Trophoblast cell (in vitro differentiated cells and primary cell): ENCODE results near the gene ADK.
A peak's percentile ranks its signal among the peaks of the same experiment; 100 is the strongest.

Experiments
- DNase-seq, 2 donors: peaks; one replicate each; pipeline ENCODE4 v3.0.0-alpha.2; 2016
- H2AFZ ChIP-seq: 2 replicates; pipeline ENCODE4 v1.6.1; 2013; ENCODE audit warnings: low read length, moderate library complexity, mild to moderate bottlenecking; ENCODE audit not compliant: insufficient read depth, poor library complexity
- H2AK5ac ChIP-seq: 2 replicates; pipeline ENCODE4 v1.6.1; 2013; ENCODE audit warnings: mild to moderate bottlenecking, low read length
- H2BK120ac ChIP-seq: 2 replicates; pipeline ENCODE4 v1.6.1; 2013; ENCODE audit warnings: low read length, mild to moderate bottlenecking, moderate library complexity; ENCODE audit not compliant: insufficient read depth, poor library complexity
- H2BK12ac ChIP-seq: 2 replicates; pipeline ENCODE4 v1.6.1; 2013; ENCODE audit warnings: mild to moderate bottlenecking, low read length, moderate library complexity
- H2BK5ac ChIP-seq: 2 replicates; pipeline ENCODE4 v1.6.1; 2013; ENCODE audit warnings: low read length, low read depth, moderate library complexity, mild to moderate bottlenecking; ENCODE audit not compliant: poor library complexity
- H3K14ac ChIP-seq: 2 replicates; pipeline ENCODE4 v1.6.1; 2013; ENCODE audit warnings: mild to moderate bottlenecking, low read length
- H3K18ac ChIP-seq: 2 replicates; pipeline ENCODE4 v1.6.1; 2013; ENCODE audit warnings: mild to moderate bottlenecking, low read length
- H3K23ac ChIP-seq: 2 replicates; pipeline ENCODE4 v1.6.1; 2013; ENCODE audit warnings: low read length
- H3K27ac ChIP-seq: 2 replicates; pipeline ENCODE4 v1.5.1; 2013; ENCODE audit warnings: low read depth, mild to moderate bottlenecking, inconsistent platforms, low read length, moderate library complexity
- H3K27me3 ChIP-seq: 2 replicates; pipeline ENCODE4 v1.6.1; 2013; ENCODE audit warnings: inconsistent platforms, mild to moderate bottlenecking, low read length, moderate library complexity; ENCODE audit not compliant: insufficient read depth
- H3K36me3 ChIP-seq, 2 experiments: 1 replicate in 1 of 2; 2 replicates in 1 of 2; pipeline ENCODE4 v1.6.1; 2013; ENCODE audit warnings: low read length in 2 of 2, mild to moderate bottlenecking in 2 of 2, moderate library complexity in 1 of 2; ENCODE audit not compliant: insufficient read depth in 2 of 2, control insufficient read depth in 1 of 2
- H3K4ac ChIP-seq: 2 replicates; pipeline ENCODE4 v1.6.1; 2013; ENCODE audit warnings: low read depth, mild to moderate bottlenecking, low read length, moderate library complexity
- H3K4me1 ChIP-seq, 2 experiments: 1 replicate in 1 of 2; 2 replicates in 1 of 2; pipeline ENCODE4 v1.6.1; 2013; ENCODE audit warnings: low read length in 2 of 2, mild to moderate bottlenecking in 2 of 2, moderate library complexity in 1 of 2; ENCODE audit not compliant: insufficient read depth in 2 of 2, control insufficient read depth in 1 of 2
- H3K4me2 ChIP-seq: 2 replicates; pipeline ENCODE4 v1.6.1; 2013; ENCODE audit warnings: inconsistent platforms, mild to moderate bottlenecking, low read length, moderate library complexity
- H3K4me3 ChIP-seq: 2 replicates; pipeline ENCODE4 v1.5.1; 2013; ENCODE audit warnings: mild to moderate bottlenecking, low read depth, low read length, inconsistent platforms
- H3K79me1 ChIP-seq: one replicate; pipeline ENCODE4 v1.6.1; 2013; ENCODE audit warnings: low read length
- H3K79me2 ChIP-seq: 2 replicates; pipeline ENCODE4 v1.6.1; 2013; ENCODE audit warnings: low read length, mild to moderate bottlenecking; ENCODE audit not compliant: control insufficient read depth, insufficient read depth, poor library complexity
- H3K9ac ChIP-seq: 2 replicates; pipeline ENCODE4 v1.6.1; 2013; ENCODE audit warnings: mild to moderate bottlenecking, low read length
- H3K9me3 ChIP-seq: 2 replicates; pipeline ENCODE4 v1.6.1; 2013; ENCODE audit warnings: low read depth, mild to moderate bottlenecking, control low read depth, inconsistent platforms, low read length; ENCODE audit not compliant: insufficient read depth
- H4K12ac ChIP-seq: 2 replicates; pipeline ENCODE4 v1.6.1; 2013; ENCODE audit warnings: low read depth, mild to moderate bottlenecking, low read length, moderate library complexity
- H4K8ac ChIP-seq: 2 replicates; pipeline ENCODE4 v1.6.1; 2013; ENCODE audit warnings: low read depth, mild to moderate bottlenecking, low read length, moderate library complexity
- H4K91ac ChIP-seq: one replicate; pipeline ENCODE4 v1.6.1; 2013; ENCODE audit warnings: low read depth, mild to moderate bottlenecking, low read length, moderate library complexity
- WGBS: extraction: QIAGEN DNeasy Blood & Tissue Kit; methylation state at CpG from one replicate; pipeline ENCODE4 v1.1.7; 2013; ENCODE audit warnings: missing lambda C conversion rate; ENCODE audit not compliant: insufficient read length, insufficient coverage; ENCODE audit errors: extremely low coverage; 5-methylcytosine and 5-hydroxymethylcytosine counted together

Gene ADK

GRCh38 chr10:74290708-74291107 is 139.7 kb downstream of the ADK start:
- Histone ChIP-seq H2BK12ac (no peak overlapping the region), H3K4ac (no peak overlapping the region), H3K9me3 (no peaks in the 10 kb centered on the region), H3K9ac (no peak overlapping the region), H3K4me3 (no peak overlapping the region), H4K8ac (no peak overlapping the region), H3K27ac (no peak overlapping the region), H4K12ac (no peak overlapping the region), H3K18ac (no peak overlapping the region), H3K79me2 (no peaks in the 10 kb centered on the region), H2BK120ac (no peak overlapping the region), H3K23ac (no peak overlapping the region), H3K79me1 (no peaks in the 10 kb centered on the region), H3K4me2 (no peak overlapping the region), H3K27me3 (no peaks in the 10 kb centered on the region), H2BK5ac (no peak overlapping the region), H2AK5ac (no peak overlapping the region), H3K14ac (no peak overlapping the region), H4K91ac (no peak overlapping the region), H3K4me1 (no peaks in the 10 kb centered on the region), H3K36me3 (peaks cover 0 to 2% of the 10 kb centered on the region in 2 experiments), H2AFZ (no peak overlapping the region)
- WGBS, result no CpG with 5 or more reads among the region's 1 CpG
- DNase-seq, result peak in 1 of 2 donors; percentile 13

DNA sequence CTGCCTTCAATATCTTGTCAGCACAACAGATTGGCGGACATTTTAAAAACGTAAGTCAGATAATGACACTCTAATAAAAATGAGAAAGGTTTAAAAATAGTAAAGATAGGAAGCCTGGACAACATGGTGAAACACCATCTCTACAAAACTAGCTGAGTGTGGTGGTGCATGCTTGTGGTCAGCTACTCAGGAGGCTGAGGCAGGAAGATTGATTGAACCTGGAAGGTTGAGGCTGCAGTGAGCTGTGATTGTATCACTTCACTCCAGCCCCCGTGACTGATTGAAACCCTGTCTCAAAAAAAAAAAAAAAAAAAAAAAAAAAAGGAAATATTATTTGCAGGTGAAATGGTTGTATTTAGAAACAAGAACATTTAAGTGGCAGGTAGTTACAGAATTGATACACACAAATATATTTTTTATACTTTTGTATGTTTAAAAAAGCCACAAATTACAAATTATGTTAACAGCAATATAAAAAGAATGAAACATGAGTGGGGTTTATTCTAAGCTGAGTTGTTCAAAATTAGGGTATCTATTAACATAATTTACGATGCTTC is 141.9 kb downstream of the ADK start:
- H2BK120ac ChIP-seq, result no peak overlapping the region
- H3K79me2 ChIP-seq, result no peaks in the 10 kb centered on the region
- no peak overlapping the region for H2BK12ac ChIP-seq
- no CpG with 5 or more reads among the region's 4 CpGs for WGBS
- no peak overlapping the region for H3K23ac ChIP-seq
- H4K12ac ChIP-seq, result no peak overlapping the region
- no peak overlapping the region for H2AK5ac ChIP-seq
- H3K79me1 ChIP-seq, result no peaks in the 10 kb centered on the region
- H4K8ac ChIP-seq, result no peak overlapping the region
- no peaks in the 10 kb centered on the region for H3K27me3 ChIP-seq
- no peak overlapping the region for H3K4me2 ChIP-seq
- no peaks in the 10 kb centered on the region for H3K4me1 ChIP-seq
- DNase-seq, result no peak
- H2AFZ ChIP-seq, result no peak overlapping the region
- no peak overlapping the region for H4K91ac ChIP-seq
- H3K9me3 ChIP-seq, result no peaks in the 10 kb centered on the region
- no peak overlapping the region for H3K14ac ChIP-seq
- no peak overlapping the region for H3K4ac ChIP-seq
- no peak overlapping the region for H3K4me3 ChIP-seq
- peaks cover 0 to 2% of the 10 kb centered on the region in 2 experiments for H3K36me3 ChIP-seq
- H2BK5ac ChIP-seq, result no peak overlapping the region
- H3K18ac ChIP-seq, result no peak overlapping the region
- H3K9ac ChIP-seq, result no peak overlapping the region
- no peak overlapping the region for H3K27ac ChIP-seq

- Histone ChIP-seq H3K36me3 (peaks cover 0 to 2% of the 10 kb centered on the region in 2 experiments), H4K8ac (no peak overlapping the region), H3K27ac (no peak overlapping the region), H3K79me1 (no peaks in the 10 kb centered on the region), H2BK5ac (no peak overlapping the region), H3K27me3 (no peaks in the 10 kb centered on the region), H2BK12ac (no peak overlapping the region), H3K18ac (no peak overlapping the region), H2AFZ (no peak overlapping the region), H3K4me1 (no peaks in the 10 kb centered on the region), H4K91ac (no peak overlapping the region), H3K14ac (no peak overlapping the region), H3K4me3 (no peak overlapping the region), H3K79me2 (no peaks in the 10 kb centered on the region), H3K9me3 (no peaks in the 10 kb centered on the region), H3K9ac (no peak overlapping the region), H3K23ac (no peak overlapping the region), H3K4me2 (no peak overlapping the region), H3K4ac (no peak overlapping the region), H2AK5ac (no peak overlapping the region), H2BK120ac (no peak overlapping the region), H4K12ac (no peak overlapping the region)
- peak in 1 of 2 donors; percentile 46 for DNase-seq
- no CpG with 5 or more reads among the region's 1 CpG for WGBS
Observed at GRCh38 chr10:74293686-74294371, 142.8 kb downstream of the ADK start.

- Histone ChIP-seq H3K14ac (no peak overlapping the region), H3K36me3 (peaks cover 0 to 2% of the 10 kb centered on the region in 2 experiments)
- WGBS, result no CpG with 5 or more reads among the region's 2 CpGs
Observed at GRCh38 chr10:74297389-74298080, 146.5 kb downstream of the ADK start.

More at GRCh38 chr10:74297389-74298080, 146.5 kb downstream of the ADK start:
- no peak overlapping the region for H2BK120ac ChIP-seq
- H4K8ac ChIP-seq, result no peak overlapping the region
- no peak overlapping the region for H3K27ac ChIP-seq
- H2BK5ac ChIP-seq, result no peak overlapping the region
- no peaks in the 10 kb centered on the region for H3K79me1 ChIP-seq
- DNase-seq, result no peak
- no peak overlapping the region for H3K18ac ChIP-seq
- no peak overlapping the region for H2BK12ac ChIP-seq
- H4K91ac ChIP-seq, result no peak overlapping the region
- no peak overlapping the region for H3K9ac ChIP-seq
- no peak overlapping the region for H2AK5ac ChIP-seq
- H3K4me2 ChIP-seq, result no peak overlapping the region
- no peaks in the 10 kb centered on the region for H3K4me1 ChIP-seq
- no peaks in the 10 kb centered on the region for H3K79me2 ChIP-seq
- H3K27me3 ChIP-seq, result no peaks in the 10 kb centered on the region
- no peak overlapping the region for H2AFZ ChIP-seq
- no peak overlapping the region for H3K4me3 ChIP-seq
- H3K23ac ChIP-seq, result no peak overlapping the region
- no peak overlapping the region for H4K12ac ChIP-seq
- H3K9me3 ChIP-seq, result no peaks in the 10 kb centered on the region
- no peak overlapping the region for H3K4ac ChIP-seq
